GM19463 (cell line): ENCODE data around the gene NAGA.
"Not testable (repeated sequence)": the region's sequence is repeated elsewhere in the genome, so short reads cannot be mapped to it uniquely, and the experiment has no call there.

ENCODE experiments used
- ATAC-seq: cut with Tn5 transposase; IDR thresholded peaks from one replicate; pipeline ENCODE4 v1.9.1; 2021; ENCODE audit warnings: mild to moderate bottlenecking, moderate library complexity; ENCODE audit not compliant: unreplicated experiment

Gene NAGA

GRCh38 chr22:42076764-42077485, 6.3 kb upstream of the NAGA start:
- no peak for ATAC-seq

- ATAC-seq = no peak
These were observed 4.4 kb upstream of the NAGA start for GRCh38 chr22:42074846-42075676.

- ATAC-seq = no peak
These were observed 3.7 kb upstream of the NAGA start, which contains the start of gene PHETA2 for GRCh38 chr22:42074132-42074811. Gene PHETA2, plus strand, starts transcription at chr22:42074248. Its CDS starts 3,046 bp downstream, at chr22:42077294.

GRCh38 chr22:42073621-42074041, 3.0 kb upstream of the NAGA start:
- ATAC-seq = no peak

- no peak for ATAC-seq
These were observed 2.2 kb upstream of the NAGA start for GRCh38 chr22:42072606-42073330.

- ATAC-seq = not testable (repeated sequence)
These were observed 896 bp upstream of the NAGA start for GRCh38 chr22:42071508-42071907.

- no peak for ATAC-seq
These were observed 653 bp downstream of the NAGA start for GRCh38 chr22:42069801-42070516.

- ATAC-seq = no peak
These were observed 2.3 kb downstream of the NAGA start for GRCh38 chr22:42068291-42068690.

GRCh38 chr22:42067671-42068251, 2.9 kb downstream of the NAGA start:
- no peak for ATAC-seq

- ATAC-seq = no peak
These were observed 3.7 kb downstream of the NAGA start for GRCh38 chr22:42066937-42067336.

GRCh38 chr22:42066126-42066761, 4.4 kb downstream of the NAGA start:
- no peak for ATAC-seq

- no peak for ATAC-seq
These were observed 5.0 kb downstream of the NAGA start for GRCh38 chr22:42065438-42066125.

- ATAC-seq = no peak
These were observed 6.0 kb downstream of the NAGA start for GRCh38 chr22:42064629-42065028.

GRCh38 chr22:42062506-42063170, 8.0 kb downstream of the NAGA start:
- no peak for ATAC-seq

- ATAC-seq = no peak
These were observed 9.6 kb downstream of the NAGA start for GRCh38 chr22:42061041-42061440.

- ATAC-seq = no peak
These were observed 10.1 kb downstream of the NAGA start for GRCh38 chr22:42060489-42060888.

- no peak for ATAC-seq
These were observed 13.7 kb downstream of the NAGA start for GRCh38 chr22:42056757-42057511.

- no peak for ATAC-seq
These were observed 17.8 kb downstream of the NAGA start for GRCh38 chr22:42052765-42053164.
